ENCODE measurements around the gene TMIGD1. TPM values are rescaled to one million over a fixed set of nuclear protein-coding genes. Genes with fewer than 3 reads are reported as not detected.

The TMIGD1 gene
- total and polyA plus RNA-seq, 10 of the 15 experiments (the other 5 are each of a cell fraction or from before 2014, with no cell fraction given): not detected

- no peak for TF ChIP-seq NFIC (IDR thresholded peaks at IDR 0.05; ENCODE audit: low read depth, low read length)
- no peak for TF ChIP-seq CEBPB (IDR thresholded peaks at IDR 0.05; ENCODE audit: borderline replicate concordance in 1 of 2, low read depth in 2 of 2, low read length in 2 of 2)
- TF ChIP-seq MYC (IDR thresholded peaks at IDR 0.05; ENCODE audit: insufficient read depth, insufficient read length, insufficient replicate concordance, low read length, severe bottlenecking): no peak
- no peak for TF ChIP-seq CHD1 (IDR thresholded peaks at IDR 0.05; ENCODE audit: low read depth, low read length)
- no peak for TF ChIP-seq ZBTB4 (CRISPR knock-in tag; IDR thresholded peaks at IDR 0.05)
- TF ChIP-seq E4F1 (IDR thresholded peaks at IDR 0.05; ENCODE audit: borderline replicate concordance, partially characterized antibody): no peak
- no peak for TF ChIP-seq MAX (IDR thresholded peaks at IDR 0.05; ENCODE audit: low read depth, low read length)
- no peak for TF ChIP-seq SIX5 (IDR thresholded peaks at IDR 0.05; ENCODE audit: low read depth, low read length, severe bottlenecking)
- TF ChIP-seq HDAC6 (IDR thresholded peaks at IDR 0.05; ENCODE audit: unreplicated experiment): no peak
- TF ChIP-seq BCLAF1 (IDR thresholded peaks at IDR 0.05): no peak
- TF ChIP-seq HSF1 (IDR thresholded peaks at IDR 0.05; ENCODE audit: low read depth, low read length): no peak
- no peak for TF ChIP-seq SRF (IDR thresholded peaks at IDR 0.05; ENCODE audit: low read depth in 2 of 2, low read length in 2 of 2)
- TF ChIP-seq ZNF274 (IDR thresholded peaks at IDR 0.05; ENCODE audit: insufficient read depth, insufficient read length): no peak
- in situ Hi-C loops (cut with MboI) (no loop called here), intact Hi-C loops (cut with micrococcal nuclease; ENCODE audit: unreplicated experiment) (no loop called here)
- no peak overlapping the region for H3K4me3 ChIP-seq
- ATAC-seq: no peak
- no peak overlapping the region for H3K27ac ChIP-seq (ENCODE audit: control insufficient read depth, insufficient read depth)
- no peaks in the 10 kb centered on the region for H3K36me3 ChIP-seq (ENCODE audit: control insufficient read depth in 2 of 2, insufficient read depth in 2 of 2, low read length in 1 of 2)
- H3K9ac ChIP-seq (ENCODE audit: control insufficient read depth, insufficient read depth, low read length): no peak overlapping the region
- H3K79me2 ChIP-seq (ENCODE audit: control insufficient read depth, insufficient read depth, low read length): peaks cover 10% of the 10 kb centered on the region
- no peak overlapping the region for H3K4me2 ChIP-seq (ENCODE audit: control insufficient read depth, insufficient read depth)
- no peak for DNase-seq (ENCODE audit: low read depth, low spot score)
- H3K9me3 ChIP-seq (replicated peaks; ENCODE audit: control insufficient read depth, insufficient read depth, low read length): no peaks in the 10 kb centered on the region
- H4K20me1 ChIP-seq (ENCODE audit: control insufficient read depth, insufficient read depth): no peaks in the 10 kb centered on the region
- H3K27me3 ChIP-seq (replicated peaks in 1 of 2; ENCODE audit: control insufficient read depth in 2 of 2, insufficient read depth in 2 of 2, low read length in 1 of 2): no peaks in the 10 kb centered on the region
- peaks cover 17% of the 10 kb centered on the region for H3K4me1 ChIP-seq (ENCODE audit: control insufficient read depth, insufficient read depth, low read length)
- ChIA-PET SMC1A (ENCODE audit: uncharacterized antibody, unreplicated experiment) (no interaction called here), RAD21 (ENCODE audit: unreplicated experiment) (interaction anchor here (0.6 to 4.4 kb wide), 2 partner anchors 19 to 42 kb away, joined by 3 to 18 read pairs; no protein-coding TSS in a partner anchor), CTCF (interaction anchor here (1.5 to 4.1 kb wide), 3 partner anchors 42 to 278 kb away, joined by 4 to 22 read pairs (median 4); no protein-coding TSS in a partner anchor), POLR2A (no interaction called here)
- BruUV-seq (replicated peaks): no TSS peak
- no peak overlapping the region for H2AFZ ChIP-seq (ENCODE audit: control insufficient read depth, low read depth, low read length)
- WGBS (ENCODE audit: insufficient coverage, insufficient replicate concordance, low lambda C conversion rate, missing lambda C conversion rate): 93% methylated on average over 1 of the region's 1 CpG
- no peak for FAIRE-seq
Measured at GRCh38 chr17:30382345-30382744, 48.5 kb upstream of the TMIGD1 start.

All from GM12878 (cell line).